ENCODE data around the gene AKAP17A. TPM values are rescaled to one million over a fixed set of nuclear protein-coding genes. Genes with fewer than 3 reads are reported as not detected.

The AKAP17A gene
- total RNA-seq, 2 donors from 2014 or later: 42.2 to 50.9 TPM

GRCh38 chrX:1545776-1546408 is 45.5 kb upstream of the AKAP17A start:
- Mint-ChIP-seq H3K9me3 (peaks cover 7% of the 10 kb centered on the region), H3K4me1 (no peaks in the 10 kb centered on the region), H3K36me3 (ENCODE audit: low read depth) (no peaks in the 10 kb centered on the region), H3K4me3 (no peak overlapping the region), H3K27ac (no peak overlapping the region), H3K27me3 (ENCODE audit: insufficient read depth) (no peaks in the 10 kb centered on the region)
- H3K36me3 ChIP-seq (ENCODE audit: control insufficient read depth, insufficient read depth, low read length): no peaks in the 10 kb centered on the region
- no peaks in the 10 kb centered on the region for H3K27me3 ChIP-seq (ENCODE audit: control insufficient read depth, insufficient read depth, low read length, poor library complexity, severe bottlenecking)
- TF ChIP-seq CTCF (conservative IDR thresholded peaks at IDR 0.05): no peak
- H3K4me3 ChIP-seq (ENCODE audit: low read length): no peak overlapping the region
- DNase-seq: no peak
- H3K9ac ChIP-seq (ENCODE audit: extremely low read depth, low read length, poor library complexity, severe bottlenecking): no peak overlapping the region
- 90 to 100% methylated on average over 1 to 2 of the region's 2 CpGs for WGBS, 2 experiments (ENCODE audit: insufficient coverage in 1 of 2, insufficient read length in 1 of 2)
- H3K27ac ChIP-seq (ENCODE audit: low read depth, low read length): no peak overlapping the region
- H3K4me1 ChIP-seq (ENCODE audit: control insufficient read depth, insufficient read depth, low read length): no peaks in the 10 kb centered on the region
- no peaks in the 10 kb centered on the region for H3K9me3 ChIP-seq (ENCODE audit: control insufficient read depth, low read length)

GRCh38 chrX:1546691-1547251 is 44.6 kb upstream of the AKAP17A start:
- no peak overlapping the region for H3K27ac ChIP-seq (ENCODE audit: low read depth, low read length)
- no peak overlapping the region for H3K4me3 Mint-ChIP-seq
- no peaks in the 10 kb centered on the region for H3K4me1 ChIP-seq (ENCODE audit: control insufficient read depth, insufficient read depth, low read length)
- H3K27me3 ChIP-seq (ENCODE audit: control insufficient read depth, insufficient read depth, low read length, poor library complexity, severe bottlenecking): no peaks in the 10 kb centered on the region
- peaks cover 7% of the 10 kb centered on the region for H3K9me3 Mint-ChIP-seq
- H3K9me3 ChIP-seq (ENCODE audit: control insufficient read depth, low read length): no peaks in the 10 kb centered on the region
- no peaks in the 10 kb centered on the region for H3K4me1 Mint-ChIP-seq
- H3K27ac Mint-ChIP-seq: no peak overlapping the region
- H3K36me3 ChIP-seq (ENCODE audit: control insufficient read depth, insufficient read depth, low read length): no peaks in the 10 kb centered on the region
- TF ChIP-seq CTCF (conservative IDR thresholded peaks at IDR 0.05): no peak
- no peak for DNase-seq
- H3K27me3 Mint-ChIP-seq (ENCODE audit: insufficient read depth): no peaks in the 10 kb centered on the region
- 92 to 95% methylated on average over 10 to 18 of the region's 18 CpGs for WGBS, 2 experiments (ENCODE audit: insufficient coverage in 1 of 2, insufficient read length in 1 of 2)
- no peak overlapping the region for H3K4me3 ChIP-seq (ENCODE audit: low read length)
- no peaks in the 10 kb centered on the region for H3K36me3 Mint-ChIP-seq (ENCODE audit: low read depth)
- H3K9ac ChIP-seq (ENCODE audit: extremely low read depth, low read length, poor library complexity, severe bottlenecking): no peak overlapping the region

- no peak for DNase-seq
- H3K36me3 ChIP-seq (ENCODE audit: control insufficient read depth, insufficient read depth, low read length): no peaks in the 10 kb centered on the region
- WGBS, 2 experiments (ENCODE audit: insufficient coverage in 1 of 2, insufficient read length in 1 of 2): 89% methylated on average over 3 of the region's 3 CpGs
- no peaks in the 10 kb centered on the region for H3K27me3 ChIP-seq (ENCODE audit: control insufficient read depth, insufficient read depth, low read length, poor library complexity, severe bottlenecking)
- Mint-ChIP-seq H3K27ac (no peak overlapping the region), H3K9me3 (peaks cover 10% of the 10 kb centered on the region), H3K4me3 (no peak overlapping the region), H3K27me3 (ENCODE audit: insufficient read depth) (peaks cover 7% of the 10 kb centered on the region), H3K4me1 (no peaks in the 10 kb centered on the region), H3K36me3 (ENCODE audit: low read depth) (no peaks in the 10 kb centered on the region)
- no peak overlapping the region for H3K9ac ChIP-seq (ENCODE audit: extremely low read depth, low read length, poor library complexity, severe bottlenecking)
- no peak overlapping the region for H3K4me3 ChIP-seq (ENCODE audit: low read length)
- TF ChIP-seq CTCF (conservative IDR thresholded peaks at IDR 0.05): no peak
- H3K4me1 ChIP-seq (ENCODE audit: control insufficient read depth, insufficient read depth, low read length): no peaks in the 10 kb centered on the region
- H3K27ac ChIP-seq (ENCODE audit: low read depth, low read length): no peak overlapping the region
- H3K9me3 ChIP-seq (ENCODE audit: control insufficient read depth, low read length): peaks cover 6% of the 10 kb centered on the region
Observed at GRCh38 chrX:1551959-1552546, 39.4 kb upstream of the AKAP17A start.

All from endodermal cell (in vitro differentiated cells).